Measurements from ENCODE around the gene THAP10. TPM values are rescaled to one million over a fixed set of nuclear protein-coding genes. Genes with fewer than 3 reads are reported as not detected.

The THAP10 gene
- total RNA-seq, 4 donors from 2014 or later, result 2.2 to 14.9 (median 8.3) TPM; not detected in 1

- Histone ChIP-seq H3K9me3 (no peaks in the 10 kb centered on the region), H3K27me3 (peaks cover 30% of the 10 kb centered on the region), H3K4me3 (no peak overlapping the region), H3K36me3 (no peaks in the 10 kb centered on the region), H3K27ac (peak overlapping the region; percentile 22 to 67 (median 54)), H3K4me1 (peaks cover 0 to 9% (median 3%) of the 10 kb centered on the region in 4 donors)
- TF ChIP-seq POLR2AphosphoS5 (IDR thresholded peaks at IDR 0.05) (no peak), POLR2A (IDR thresholded peaks at IDR 0.05) (no peak), EP300 (IDR thresholded peaks at IDR 0.05; ENCODE audit: low read depth) (no peak), CTCF (IDR thresholded peaks at IDR 0.05) (no peak)
- no peak for DNase-seq
- in situ Hi-C loops (cut with MboI; ENCODE audit: low pct_ligation_motif_present in 1 of 4, low pct_unique_long_range_greater_than_20kb in 1 of 4, low sequenced_read_pairs in 3 of 4), result no loop called here
- 73 to 74% methylated on average over 3 of the region's 3 CpGs for WGBS, 2 donors (ENCODE audit: low coverage in 1 of 2)
- intact Hi-C loops (cut with DNase I; ENCODE audit: low total_unique reads), result no loop called here
These were observed 34.5 kb downstream of the THAP10 start for GRCh38 chr15:70857562-70858285.

- H3K27ac ChIP-seq, result peak overlapping the region; percentile 40 to 67 (median 58)
- H3K27me3 ChIP-seq, result peaks cover 31% of the 10 kb centered on the region
- TF ChIP-seq POLR2A (IDR thresholded peaks at IDR 0.05) (no peak), POLR2AphosphoS5 (IDR thresholded peaks at IDR 0.05) (peak in 2 of 3 donors; percentile 34 to 56)
- no peaks in the 10 kb centered on the region for H3K36me3 ChIP-seq
- peaks cover 0 to 9% (median 3%) of the 10 kb centered on the region in 4 donors for H3K4me1 ChIP-seq
- DNase-seq, result peak; percentile 47
- intact Hi-C loops (cut with DNase I; ENCODE audit: low total_unique reads) (no loop called here), in situ Hi-C loops (cut with MboI; ENCODE audit: low pct_ligation_motif_present in 1 of 4, low pct_unique_long_range_greater_than_20kb in 1 of 4, low sequenced_read_pairs in 3 of 4) (no loop called here)
- H3K9me3 ChIP-seq, result no peaks in the 10 kb centered on the region
- H3K4me3 ChIP-seq, result no peak overlapping the region
- 53 to 82% methylated on average over 2 to 5 of the region's 5 CpGs for WGBS, 2 donors (ENCODE audit: low coverage in 1 of 2)
These were observed 35.2 kb downstream of the THAP10 start for GRCh38 chr15:70856884-70857561.

GRCh38 chr15:70856177-70856883 lies 35.9 kb downstream of the THAP10 start:
- no peak overlapping the region for H3K4me3 ChIP-seq
- intact Hi-C loops (cut with DNase I; ENCODE audit: low total_unique reads), result no loop called here
- H3K27me3 ChIP-seq, result peaks cover 38% of the 10 kb centered on the region
- DNase-seq, result no peak
- WGBS, 2 donors (ENCODE audit: low coverage in 1 of 2), result 64 to 72% methylated on average over 6 to 7 of the region's 7 CpGs
- peak overlapping the region; percentile 40 to 67 (median 58) for H3K27ac ChIP-seq
- H3K9me3 ChIP-seq, result no peaks in the 10 kb centered on the region
- in situ Hi-C loops (cut with MboI; ENCODE audit: low pct_ligation_motif_present in 1 of 4, low pct_unique_long_range_greater_than_20kb in 1 of 4, low sequenced_read_pairs in 3 of 4), result no loop called here
- H3K36me3 ChIP-seq, result no peaks in the 10 kb centered on the region
- H3K4me1 ChIP-seq, result peaks cover 0 to 9% (median 3%) of the 10 kb centered on the region in 4 donors
- TF ChIP-seq POLR2AphosphoS5 (IDR thresholded peaks at IDR 0.05), result no peak
- no peak for TF ChIP-seq CTCF (IDR thresholded peaks at IDR 0.05)
- TF ChIP-seq EP300 (IDR thresholded peaks at IDR 0.05; ENCODE audit: low read depth), result no peak
- no peak for TF ChIP-seq POLR2A (IDR thresholded peaks at IDR 0.05)

GRCh38 chr15:70855764-70856163 lies 36.5 kb downstream of the THAP10 start:
- H3K4me3 ChIP-seq, result no peak overlapping the region
- no peak for DNase-seq
- in situ Hi-C loops (cut with MboI; ENCODE audit: low pct_ligation_motif_present in 1 of 4, low pct_unique_long_range_greater_than_20kb in 1 of 4, low sequenced_read_pairs in 3 of 4), result no loop called here
- H3K9me3 ChIP-seq, result no peaks in the 10 kb centered on the region
- no peak for TF ChIP-seq POLR2AphosphoS5 (IDR thresholded peaks at IDR 0.05)
- H3K4me1 ChIP-seq, result peaks cover 0 to 9% (median 3%) of the 10 kb centered on the region in 4 donors
- peak overlapping the region; percentile 40 to 78 (median 58) for H3K27ac ChIP-seq
- WGBS, 2 donors (ENCODE audit: low coverage in 1 of 2), result 76 to 87% methylated on average over 2 of the region's 2 CpGs
- H3K27me3 ChIP-seq, result peaks cover 42% of the 10 kb centered on the region
- no peaks in the 10 kb centered on the region for H3K36me3 ChIP-seq
- intact Hi-C loops (cut with DNase I; ENCODE audit: low total_unique reads), result no loop called here

- no peaks in the 10 kb centered on the region for H3K36me3 ChIP-seq
- peak overlapping the region in 3 of 4 donors; percentile 61 to 65 (median 61) for H3K4me3 ChIP-seq
- peaks cover 53% of the 10 kb centered on the region for H3K27me3 ChIP-seq
- 41% methylated on average over 4 of the region's 4 CpGs; no CpG with 5 or more reads in 1 of the 2 donors for WGBS, 2 donors (ENCODE audit: low coverage in 1 of 2)
- H3K4me1 ChIP-seq, result peaks cover 0 to 9% (median 3%) of the 10 kb centered on the region in 4 donors
- no peaks in the 10 kb centered on the region for H3K9me3 ChIP-seq
- H3K27ac ChIP-seq, result peak overlapping the region; percentile 78 to 85 (median 80)
- intact Hi-C loops (cut with DNase I; ENCODE audit: low total_unique reads), result no loop called here
- no peak for DNase-seq
- TF ChIP-seq POLR2AphosphoS5 (IDR thresholded peaks at IDR 0.05), result no peak
- no peak for TF ChIP-seq CTCF (IDR thresholded peaks at IDR 0.05)
- TF ChIP-seq EP300 (IDR thresholded peaks at IDR 0.05; ENCODE audit: low read depth), result no peak
- TF ChIP-seq POLR2A (IDR thresholded peaks at IDR 0.05), result no peak
- in situ Hi-C loops (cut with MboI; ENCODE audit: low pct_ligation_motif_present in 1 of 4, low pct_unique_long_range_greater_than_20kb in 1 of 4, low sequenced_read_pairs in 3 of 4), result no loop called here
These were observed 37.6 kb downstream of the THAP10 start for GRCh38 chr15:70854666-70854976.
